Left lung (tissue), 10 donors: Measurements from ENCODE around the gene CHTF8. TPM values are rescaled to one million over a fixed set of nuclear protein-coding genes. Genes with fewer than 3 reads are reported as not detected.
"Not testable (repeated sequence)": the region's sequence is repeated elsewhere in the genome, so short reads cannot be mapped to it uniquely, and the experiment has no call there.

Source experiments
- ATAC-seq: fragments of 200-7000 bp; cut with Tn5 transposase; one replicate; pipeline ENCODE4 v1.9.1; 2020; ENCODE audit warnings: moderate library complexity
- DNase-seq, 4 donors: peaks; one replicate each; pipeline ENCODE4 v3.0.0-alpha.2; 2013 to 2020
- H3K27ac ChIP-seq, 2 donors: fragments of 200-600 bp; sonication (generic) in 1 of 2; one replicate each; pipeline versions ENCODE4 v1.5.0 to v1.8.0; 2020 to 2021
- H3K27me3 ChIP-seq, 2 donors: fragments of 200-600 bp; sonication (generic) in 1 of 2; one replicate each; pipeline versions ENCODE4 v1.5.0 to v1.8.0; 2020 to 2021
- H3K36me3 ChIP-seq, 2 donors: fragments of 200-600 bp; sonication (generic) in 1 of 2; one replicate each; pipeline versions ENCODE4 v1.5.0 to v1.8.0; 2020 to 2021
- H3K4me1 ChIP-seq, 2 donors: fragments of 200-600 bp; one replicate each; pipeline ENCODE4 v1.8.0; 2021
- H3K4me3 ChIP-seq, 2 donors: fragments of 200-600 bp; sonication (generic) in 1 of 2; one replicate each; pipeline versions ENCODE4 v1.5.0 to v1.8.0; 2020 to 2021; ENCODE audit warnings: mild to moderate bottlenecking in 1 of 2
- H3K9me3 ChIP-seq, 2 donors: fragments of 200-600 bp; sonication (generic) in 1 of 2; one replicate each; pipeline versions ENCODE4 v1.5.0 to v1.8.0; 2020 to 2021
- intact Hi-C, 2 donors: fragments of 100-400 bp; cut with DNase I; formaldehyde crosslinking; loops; one replicate each; pipeline versions ENCODE4 v1.11.2 to v1.14.2; 2022
- polyA plus RNA-seq, 6 donors: library from polyadenylated mRNA; unstranded; fragments of 120-200 nt; gene quantifications; one replicate each; pipeline ENCODE4 v1.2.1, GENCODE V29; 2013; ENCODE audit not compliant: insufficient read length in 6 of 6
- total RNA-seq, 2 donors: library from RNA; stranded (reverse); fragmentation: NEBNext Ultra II Directional; extraction: Animal tissue kit (Norgen Biotek cat#: 25700); gene quantifications; one replicate each; pipeline ENCODE4 v1.2.1, GENCODE V29; 2021
- TF ChIP-seq, protein P1 (sequence below), 2 donors: fragments of 200-600 bp; sonication (generic) in 1 of 2; IDR thresholded peaks; one replicate each; pipeline versions ENCODE4 v1.5.0 to v1.8.0; 2021; ENCODE audit warnings: antibody characterized with exemption in 2 of 2
- donor health status: DM: no; HTN: yes; CAD: no.
- donor health status: DM: no; HTN: no; CAD: no.

The CHTF8 gene
- total and polyA plus RNA-seq, 8 donors, result 93.4 to 142 (median 124) TPM

DNA sequence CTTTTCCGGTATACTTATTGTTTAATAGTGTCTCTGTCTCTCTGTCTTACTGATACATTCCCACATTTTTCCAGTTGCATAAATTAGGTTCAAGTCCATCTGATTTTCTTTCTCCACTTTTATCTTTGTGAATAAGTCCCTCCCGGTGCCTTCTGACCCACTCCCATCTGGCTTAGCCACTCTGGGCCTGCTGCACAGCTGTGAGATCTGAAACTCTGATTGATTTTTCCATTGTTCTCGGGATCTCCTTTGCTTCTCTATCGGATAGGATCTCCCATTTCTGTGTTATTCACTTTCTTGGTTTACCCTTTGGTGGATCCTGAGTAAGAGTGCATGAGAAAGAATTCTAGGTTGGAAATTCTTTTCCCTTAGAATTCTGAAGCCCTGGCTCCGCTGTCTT is 8.6 kb upstream of the CHTF8 start:
- ATAC-seq, result no peak
- H3K27me3 ChIP-seq, result no peaks in the 10 kb centered on the region
- intact Hi-C loops, result no loop called here
- no peak for DNase-seq
- no peaks in the 10 kb centered on the region for H3K4me1 ChIP-seq
- no peaks in the 10 kb centered on the region for H3K9me3 ChIP-seq
- H3K36me3 ChIP-seq, result peaks cover 0 to 90% of the 10 kb centered on the region in 2 donors
- H3K27ac ChIP-seq, result no peak overlapping the region
- TF ChIP-seq, protein P1, sequence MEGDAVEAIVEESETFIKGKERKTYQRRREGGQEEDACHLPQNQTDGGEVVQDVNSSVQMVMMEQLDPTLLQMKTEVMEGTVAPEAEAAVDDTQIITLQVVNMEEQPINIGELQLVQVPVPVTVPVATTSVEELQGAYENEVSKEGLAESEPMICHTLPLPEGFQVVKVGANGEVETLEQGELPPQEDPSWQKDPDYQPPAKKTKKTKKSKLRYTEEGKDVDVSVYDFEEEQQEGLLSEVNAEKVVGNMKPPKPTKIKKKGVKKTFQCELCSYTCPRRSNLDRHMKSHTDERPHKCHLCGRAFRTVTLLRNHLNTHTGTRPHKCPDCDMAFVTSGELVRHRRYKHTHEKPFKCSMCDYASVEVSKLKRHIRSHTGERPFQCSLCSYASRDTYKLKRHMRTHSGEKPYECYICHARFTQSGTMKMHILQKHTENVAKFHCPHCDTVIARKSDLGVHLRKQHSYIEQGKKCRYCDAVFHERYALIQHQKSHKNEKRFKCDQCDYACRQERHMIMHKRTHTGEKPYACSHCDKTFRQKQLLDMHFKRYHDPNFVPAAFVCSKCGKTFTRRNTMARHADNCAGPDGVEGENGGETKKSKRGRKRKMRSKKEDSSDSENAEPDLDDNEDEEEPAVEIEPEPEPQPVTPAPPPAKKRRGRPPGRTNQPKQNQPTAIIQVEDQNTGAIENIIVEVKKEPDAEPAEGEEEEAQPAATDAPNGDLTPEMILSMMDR (IDR thresholded peaks at IDR 0.05), result no peak
- no peak overlapping the region for H3K4me3 ChIP-seq

DNA sequence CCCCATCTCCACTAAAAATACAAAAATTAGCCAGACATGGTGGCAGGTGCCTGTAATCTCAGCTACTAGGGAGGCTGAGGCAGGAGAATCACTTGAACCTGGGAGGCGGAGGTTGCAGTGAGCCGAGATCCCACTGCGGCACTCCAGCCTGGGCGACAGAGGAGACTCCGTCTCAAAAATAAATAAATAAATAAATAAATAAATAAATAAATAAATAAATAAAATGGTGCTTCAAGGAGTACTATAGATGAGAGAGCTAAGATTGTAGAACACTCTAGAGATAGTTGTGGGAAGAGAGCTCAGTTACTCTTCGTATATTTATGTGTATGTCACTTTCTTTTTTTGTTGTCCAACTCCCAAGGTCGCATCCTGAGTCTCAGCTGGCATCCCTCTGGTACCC is 7.1 kb upstream of the CHTF8 start:
- H3K36me3 ChIP-seq, result peaks cover 0 to 75% of the 10 kb centered on the region in 2 donors
- H3K4me3 ChIP-seq, H3K27me3 ChIP-seq, H3K9me3 ChIP-seq, DNase-seq, ATAC-seq, H3K4me1 ChIP-seq, intact Hi-C loops, H3K27ac ChIP-seq: not testable (repeated sequence)

DNA sequence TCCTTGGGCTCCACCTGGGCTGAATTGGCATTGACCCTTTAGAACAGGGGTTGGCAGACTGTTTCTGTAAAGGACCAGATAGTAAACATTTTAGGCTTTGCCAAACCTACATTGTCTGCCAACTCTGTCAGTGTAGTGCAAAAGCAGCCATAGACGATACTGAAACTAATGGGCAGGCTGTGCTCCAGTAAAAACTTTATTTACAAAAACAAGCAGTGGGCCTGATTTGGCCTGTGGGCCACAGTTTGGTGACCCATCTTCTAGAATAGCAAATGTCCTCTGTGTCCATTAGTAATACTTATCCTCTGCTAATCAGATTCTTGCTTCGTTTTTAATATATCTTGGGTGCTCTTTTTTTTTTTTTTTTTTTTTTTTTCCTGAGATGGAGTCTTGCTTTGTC is 6.2 kb upstream of the CHTF8 start:
- Histone ChIP-seq H3K27me3 (no peaks in the 10 kb centered on the region), H3K36me3 (peaks cover 0 to 66% of the 10 kb centered on the region in 2 donors), H3K9me3 (no peaks in the 10 kb centered on the region), H3K4me1 (peaks cover 0 to 12% of the 10 kb centered on the region in 2 donors), H3K27ac (no peak overlapping the region), H3K4me3 (no peak overlapping the region)
- ATAC-seq (no peak), DNase-seq (no peak)
- TF ChIP-seq, protein P1 (IDR thresholded peaks at IDR 0.05), result no peak
- intact Hi-C loops, result no loop called here

DNA sequence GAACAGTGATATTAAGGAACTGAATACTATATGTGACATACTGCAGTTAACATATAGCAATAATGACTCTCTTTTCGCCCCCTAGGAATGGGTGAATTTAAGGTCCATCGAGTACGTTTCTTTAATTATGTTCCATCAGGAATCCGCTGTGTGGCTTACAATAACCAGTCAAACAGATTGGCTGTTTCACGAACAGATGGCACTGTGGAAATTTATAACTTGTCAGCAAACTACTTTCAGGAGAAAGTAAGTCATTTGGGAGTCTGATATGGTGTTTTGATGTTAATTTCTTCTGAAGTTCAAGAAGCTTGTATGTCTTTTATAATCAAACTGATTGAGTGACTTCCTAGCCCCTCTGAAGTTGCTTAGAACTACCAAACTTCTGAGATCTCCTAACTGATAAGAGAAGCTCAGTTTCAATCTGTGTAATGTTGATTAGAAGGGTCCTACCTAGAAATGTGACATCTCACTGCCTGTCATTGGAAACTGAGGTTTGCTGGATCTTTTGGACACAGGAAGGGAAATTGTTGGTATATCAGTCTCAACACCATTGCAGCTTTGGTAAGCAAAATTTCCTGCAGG is 1.1 kb upstream of the CHTF8 start:
- no peak for ATAC-seq
- H3K27ac ChIP-seq, result no peak overlapping the region

DNA sequence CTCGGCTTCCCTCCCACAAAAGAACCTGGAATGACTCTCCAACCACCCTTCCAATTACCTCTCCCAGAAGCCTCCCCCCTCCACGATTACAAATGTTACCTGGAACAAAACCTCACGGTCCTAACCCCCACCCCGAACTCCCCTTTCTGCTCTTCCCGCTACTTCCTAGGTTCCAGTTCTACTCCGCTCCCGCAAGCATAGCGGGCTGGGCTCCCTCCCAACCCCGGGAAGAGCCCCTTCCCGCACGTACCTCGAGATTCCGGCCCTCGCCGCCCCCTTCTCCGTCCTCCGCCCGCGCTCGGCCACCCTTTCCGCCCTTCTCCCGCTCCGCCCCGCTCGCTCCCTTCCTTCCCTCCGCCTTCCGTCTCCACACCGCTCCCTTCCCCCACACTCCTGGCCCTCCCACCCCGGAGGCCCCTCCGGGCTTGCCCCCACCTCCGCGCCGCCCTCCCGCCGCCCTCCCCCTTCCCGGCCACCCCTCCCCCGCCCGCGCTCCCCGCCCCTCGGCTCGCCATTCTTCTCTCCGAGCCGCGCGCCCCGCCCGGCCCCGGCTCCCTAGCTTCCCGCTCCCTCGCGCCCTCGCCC is 457 bp downstream of the CHTF8 start:
- H3K27ac ChIP-seq, result peak overlapping the region; percentile 88 to 90
- H3K36me3 ChIP-seq, result peaks cover 0 to 9% of the 10 kb centered on the region in 2 donors
- no peaks in the 10 kb centered on the region for H3K9me3 ChIP-seq
- DNase-seq, result peak in 3 of 4 donors; percentile 64 to 87 (median 83)
- intact Hi-C loops, result no loop called here
- TF ChIP-seq, protein P1 (IDR thresholded peaks at IDR 0.05), result no peak
- H3K4me1 ChIP-seq, result peaks cover 4 to 38% of the 10 kb centered on the region in 2 donors
- no peaks in the 10 kb centered on the region for H3K27me3 ChIP-seq
- ATAC-seq, result peak; percentile 77
- H3K4me3 ChIP-seq, result peak overlapping the region; percentile 81 to 87

More for the DNA sequence above, 1.1 kb upstream of the CHTF8 start:
- H3K36me3 ChIP-seq, result peaks cover 0 to 24% of the 10 kb centered on the region in 2 donors
- H3K27me3 ChIP-seq, result no peaks in the 10 kb centered on the region
- DNase-seq, result no peak
- H3K4me1 ChIP-seq, result peaks cover 4 to 38% of the 10 kb centered on the region in 2 donors
- intact Hi-C loops, result no loop called here
- TF ChIP-seq, protein P1 (IDR thresholded peaks at IDR 0.05), result no peak
- H3K4me3 ChIP-seq, result peak overlapping the region; percentile 81 to 87
- H3K9me3 ChIP-seq, result no peaks in the 10 kb centered on the region
